Neuronal stem cell (in vitro differentiated cells): ENCODE data around the gene SNX24.
"Not testable (repeated sequence)": the region's sequence is repeated elsewhere in the genome, so short reads cannot be mapped to it uniquely, and the experiment has no call there.

ENCODE experiments used
- DNase-seq: peaks from one replicate; pipeline ENCODE4 v3.0.0-alpha.2; 2013; ENCODE audit warnings: low spot score
- H2AFZ ChIP-seq: one replicate; pipeline ENCODE4 v1.6.1; 2013; ENCODE audit warnings: mild to moderate bottlenecking, low read length, inconsistent platforms
- H2AK5ac ChIP-seq: 2 replicates; pipeline ENCODE4 v1.6.1; 2013; ENCODE audit warnings: low read depth, mild to moderate bottlenecking, inconsistent platforms, low read length, moderate library complexity, mixed read lengths
- H2BK120ac ChIP-seq: 2 replicates; pipeline ENCODE4 v1.6.1; 2013; ENCODE audit warnings: low read depth, mild to moderate bottlenecking, inconsistent platforms, low read length, moderate library complexity, mixed read lengths
- H2BK12ac ChIP-seq: one replicate; pipeline ENCODE4 v1.6.1; 2013; ENCODE audit warnings: low read length, inconsistent platforms
- H2BK15ac ChIP-seq: 2 replicates; pipeline ENCODE4 v1.6.1; 2013; ENCODE audit warnings: mild to moderate bottlenecking, low read length, inconsistent platforms, mixed read lengths
- H2BK5ac ChIP-seq: one replicate; pipeline ENCODE4 v1.6.1; 2013; ENCODE audit warnings: inconsistent platforms, mild to moderate bottlenecking, low read length, moderate library complexity
- H3K14ac ChIP-seq: one replicate; pipeline ENCODE4 v1.6.1; 2013; ENCODE audit warnings: low read length, inconsistent platforms
- H3K18ac ChIP-seq: 2 replicates; pipeline ENCODE4 v1.6.1; 2013; ENCODE audit warnings: low read length, inconsistent platforms
- H3K23ac ChIP-seq: 2 replicates; pipeline ENCODE4 v1.6.1; 2013; ENCODE audit warnings: low read depth, mild to moderate bottlenecking, mixed read lengths, low read length, inconsistent platforms; ENCODE audit not compliant: poor library complexity
- H3K27ac ChIP-seq: replicated peaks from 3 replicates; pipeline ENCODE4 v1.5.1; 2013; ENCODE audit warnings: low read length, inconsistent platforms
- H3K27me3 ChIP-seq, 3 experiments: 2 replicates each; pipeline ENCODE4 v1.6.1; 2013; ENCODE audit warnings: low read length in 3 of 3, mild to moderate bottlenecking in 2 of 3, inconsistent platforms in 1 of 3, low read depth in 1 of 3, mixed read lengths in 1 of 3, moderate library complexity in 1 of 3; ENCODE audit not compliant: control insufficient read depth in 3 of 3, insufficient read depth in 3 of 3
- H3K36me3 ChIP-seq, 2 donors: replicated peaks in 1 of 2; 2 replicates each; pipeline ENCODE4 v1.6.1; 2013; ENCODE audit warnings: low read length in 2 of 2; ENCODE audit not compliant: control insufficient read depth in 2 of 2, insufficient read depth in 2 of 2
- H3K4ac ChIP-seq: 2 replicates; pipeline ENCODE4 v1.6.1; 2013; ENCODE audit warnings: inconsistent platforms, mild to moderate bottlenecking, low read length, moderate library complexity
- H3K4me1 ChIP-seq, 2 donors: 1 replicate in 1 of 2; 2 replicates in 1 of 2; pipeline ENCODE4 v1.6.1; 2013; ENCODE audit warnings: low read length in 2 of 2, low read depth in 1 of 2; ENCODE audit not compliant: control insufficient read depth in 2 of 2, insufficient read depth in 1 of 2
- H3K4me2 ChIP-seq: one replicate; pipeline ENCODE4 v1.6.1; 2013; ENCODE audit warnings: mild to moderate bottlenecking, low read length, inconsistent platforms; ENCODE audit not compliant: insufficient read depth, poor library complexity, severe bottlenecking
- H3K4me3 ChIP-seq, 2 donors: 2 replicates each; pipeline ENCODE4 v1.5.1; 2013; ENCODE audit warnings: low read length in 2 of 2, mild to moderate bottlenecking in 2 of 2, inconsistent platforms in 1 of 2, moderate library complexity in 1 of 2
- H3K79me1 ChIP-seq: one replicate; pipeline ENCODE4 v1.6.1; 2013; ENCODE audit warnings: low read depth, mild to moderate bottlenecking, inconsistent platforms, low read length, moderate library complexity
- H3K9ac ChIP-seq: one replicate; pipeline ENCODE4 v1.6.1; 2013; ENCODE audit warnings: mild to moderate bottlenecking, low read depth, low read length, inconsistent platforms; ENCODE audit not compliant: poor library complexity
- H3K9me3 ChIP-seq, 2 donors: replicated peaks in 1 of 2; 2 replicates each; pipeline versions ENCODE3 to v1.6.1; 2013; ENCODE audit warnings: low read length in 2 of 2, mild to moderate bottlenecking in 2 of 2, inconsistent platforms in 1 of 2, low read depth in 1 of 2, mixed read lengths in 1 of 2, moderate library complexity in 1 of 2; ENCODE audit not compliant: control insufficient read depth in 2 of 2, insufficient read depth in 1 of 2
- H4K8ac ChIP-seq: one replicate; pipeline ENCODE4 v1.6.1; 2013; ENCODE audit warnings: low read depth, mild to moderate bottlenecking, inconsistent platforms, low read length, moderate library complexity
- H4K91ac ChIP-seq: one replicate; pipeline ENCODE4 v1.6.1; 2013; ENCODE audit warnings: low read length, low read depth, mild to moderate bottlenecking, inconsistent platforms; ENCODE audit not compliant: poor library complexity
- WGBS, 2 donors: extraction: QIAGEN DNeasy Blood & Tissue Kit; methylation state at CpG; one replicate each; pipeline ENCODE4 v1.1.7; 2013; ENCODE audit warnings: missing lambda C conversion rate in 2 of 2, mixed read lengths in 1 of 2; ENCODE audit not compliant: insufficient read length in 2 of 2, insufficient replicate concordance in 1 of 2; ENCODE audit errors: extremely low coverage in 2 of 2; 5-methylcytosine and 5-hydroxymethylcytosine counted together

SNX24 gene

GRCh38 chr5:122846051-122846550 is 688 bp downstream of the SNX24 start:
- no peak for DNase-seq
- Histone ChIP-seq H4K8ac (no peak overlapping the region), H3K4me2 (peak overlapping the region; percentile 64), H3K79me1 (no peaks in the 10 kb centered on the region), H2AFZ (peak overlapping the region; percentile 98), H3K27ac (no peak overlapping the region), H3K9ac (no peak overlapping the region), H2AK5ac (no peak overlapping the region), H3K4me3 (peak overlapping the region; percentile 68 to 96), H3K27me3 (peaks cover 0 to 15% (median 2%) of the 10 kb centered on the region in 3 experiments), H3K4me1 (peaks cover 6 to 7% of the 10 kb centered on the region in 2 donors), H3K9me3 (peaks cover 0 to 5% of the 10 kb centered on the region in 2 donors), H3K23ac (no peak overlapping the region), H2BK15ac (no peak overlapping the region), H2BK12ac (no peak overlapping the region), H3K36me3 (no peaks in the 10 kb centered on the region), H2BK5ac (no peak overlapping the region), H2BK120ac (no peak overlapping the region), H4K91ac (no peak overlapping the region), H3K14ac (no peak overlapping the region), H3K18ac (no peak overlapping the region), H3K4ac (no peak overlapping the region)
- WGBS, 2 donors, result no CpG with 5 or more reads among the region's 6 CpGs

GRCh38 chr5:122847687-122848081 is 2.3 kb downstream of the SNX24 start:
- H3K27ac ChIP-seq, result no peak overlapping the region

GRCh38 chr5:122849771-122850170 is 4.4 kb downstream of the SNX24 start:
- no CpG with 5 or more reads among the region's 1 CpG for WGBS, 2 donors
- H2AK5ac ChIP-seq, result no peak overlapping the region
- no peak overlapping the region for H2BK12ac ChIP-seq
- no peak overlapping the region for H3K4me3 ChIP-seq
- no peak overlapping the region for H2BK15ac ChIP-seq
- DNase-seq, result no peak
- H4K91ac ChIP-seq, result no peak overlapping the region
- no peak overlapping the region for H4K8ac ChIP-seq
- H3K36me3 ChIP-seq, result no peaks in the 10 kb centered on the region
- H3K27me3 ChIP-seq, result peaks cover 0 to 3% (median 0%) of the 10 kb centered on the region in 3 experiments
- H3K9ac ChIP-seq, result no peak overlapping the region
- H3K4me2 ChIP-seq, result no peak overlapping the region
- H3K18ac ChIP-seq, result no peak overlapping the region
- no peak overlapping the region for H3K27ac ChIP-seq
- H2BK5ac ChIP-seq, result no peak overlapping the region
- no peak overlapping the region for H3K23ac ChIP-seq
- no peak overlapping the region for H2BK120ac ChIP-seq
- H3K79me1 ChIP-seq, result no peaks in the 10 kb centered on the region
- peaks cover 2 to 6% of the 10 kb centered on the region in 2 donors for H3K4me1 ChIP-seq
- H3K4ac ChIP-seq, result no peak overlapping the region
- no peak overlapping the region for H2AFZ ChIP-seq
- no peaks in the 10 kb centered on the region for H3K9me3 ChIP-seq
- H3K14ac ChIP-seq, result no peak overlapping the region

More at GRCh38 chr5:122847687-122848081, 2.3 kb downstream of the SNX24 start:
- H2AK5ac ChIP-seq, result no peak overlapping the region
- peaks cover 0 to 15% (median 2%) of the 10 kb centered on the region in 3 experiments for H3K27me3 ChIP-seq
- peaks cover 0 to 5% of the 10 kb centered on the region in 2 donors for H3K9me3 ChIP-seq
- H3K4me2 ChIP-seq, result no peak overlapping the region
- H2AFZ ChIP-seq, result no peak overlapping the region
- H3K23ac ChIP-seq, result no peak overlapping the region
- no peaks in the 10 kb centered on the region for H3K79me1 ChIP-seq
- no peak overlapping the region for H3K14ac ChIP-seq
- H4K8ac ChIP-seq, result no peak overlapping the region
- H4K91ac ChIP-seq, result no peak overlapping the region
- no peak overlapping the region for H3K18ac ChIP-seq
- H3K4me3 ChIP-seq, result no peak overlapping the region
- no CpG with 5 or more reads among the region's 2 CpGs for WGBS, 2 donors
- no peak overlapping the region for H2BK12ac ChIP-seq
- H3K36me3 ChIP-seq, result no peaks in the 10 kb centered on the region
- no peak for DNase-seq
- no peak overlapping the region for H2BK15ac ChIP-seq
- H2BK5ac ChIP-seq, result no peak overlapping the region
- H3K9ac ChIP-seq, result no peak overlapping the region
- H2BK120ac ChIP-seq, result no peak overlapping the region
- H3K4me1 ChIP-seq, result peaks cover 6 to 7% of the 10 kb centered on the region in 2 donors
- no peak overlapping the region for H3K4ac ChIP-seq

- not testable (repeated sequence) for H3K4me2 ChIP-seq, H3K27ac ChIP-seq, H2BK15ac ChIP-seq, H3K4ac ChIP-seq, DNase-seq, H3K4me3 ChIP-seq, H3K79me1 ChIP-seq, H3K9me3 ChIP-seq, H3K14ac ChIP-seq, H3K23ac ChIP-seq, H2BK5ac ChIP-seq, H4K8ac ChIP-seq, H3K18ac ChIP-seq, H3K36me3 ChIP-seq, H2AFZ ChIP-seq, H2BK12ac ChIP-seq, H3K4me1 ChIP-seq, H2BK120ac ChIP-seq, H2AK5ac ChIP-seq, H4K91ac ChIP-seq, H3K27me3 ChIP-seq, H3K9ac ChIP-seq
- no CpG with 5 or more reads among the region's 8 CpGs for WGBS, 2 donors
Measured at GRCh38 chr5:122857538-122857937, 12.1 kb downstream of the SNX24 start.
